ENCODE data around the gene STX11.
"Not testable (repeated sequence)": the region's sequence is repeated elsewhere in the genome, so short reads cannot be mapped to it uniquely, and the experiment has no call there.

Gene STX11

GRCh38 chr6:144149894-144150709, at the start of gene STX11:
Gene STX11 (plus strand): TSS chr6:144150517. CDS start chr6:144186628, 36,111 bp downstream.
- peak; percentile 90 for DNase-seq

- DNase-seq: no peak
Measured at GRCh38 chr6:144103026-144103563, 47.2 kb upstream of the STX11 start.

- no peak for DNase-seq
Measured at GRCh38 chr6:144104488-144104887, 45.8 kb upstream of the STX11 start.

- DNase-seq: peak; percentile 82
Measured at GRCh38 chr6:144104898-144105487, 45.3 kb upstream of the STX11 start.

GRCh38 chr6:144106206-144106605, 44.1 kb upstream of the STX11 start:
- no peak for DNase-seq

- DNase-seq: no peak
Measured at GRCh38 chr6:144110210-144110609, 40.1 kb upstream of the STX11 start.

- DNase-seq: no peak
Measured at GRCh38 chr6:144113366-144113765, 37.0 kb upstream of the STX11 start.

GRCh38 chr6:144115219-144115618, 35.1 kb upstream of the STX11 start:
- DNase-seq: no peak

- DNase-seq: no peak
Measured at GRCh38 chr6:144119376-144119775, 30.9 kb upstream of the STX11 start.

GRCh38 chr6:144122861-144123260, 27.5 kb upstream of the STX11 start:
- DNase-seq: no peak

GRCh38 chr6:144123421-144123820, 26.9 kb upstream of the STX11 start:
- DNase-seq: no peak

- no peak for DNase-seq
Measured at GRCh38 chr6:144123836-144124235, 26.5 kb upstream of the STX11 start.

- no peak for DNase-seq
Measured at GRCh38 chr6:144127097-144127496, 23.2 kb upstream of the STX11 start.

- no peak for DNase-seq
Measured at GRCh38 chr6:144129469-144129868, 20.8 kb upstream of the STX11 start.

GRCh38 chr6:144131248-144131709, 19.0 kb upstream of the STX11 start:
- DNase-seq: peak; percentile 73

GRCh38 chr6:144132167-144132690, 18.1 kb upstream of the STX11 start:
- not testable (repeated sequence) for DNase-seq

- no peak for DNase-seq
Measured at GRCh38 chr6:144133225-144133821, 17.0 kb upstream of the STX11 start.

GRCh38 chr6:144134176-144134575, 16.1 kb upstream of the STX11 start:
- no peak for DNase-seq

- DNase-seq: no peak
Measured at GRCh38 chr6:144134737-144135136, 15.6 kb upstream of the STX11 start.

- DNase-seq: no peak
Measured at GRCh38 chr6:144138542-144138941, 11.8 kb upstream of the STX11 start.

- no peak for DNase-seq
Measured at GRCh38 chr6:144139817-144140216, 10.5 kb upstream of the STX11 start.

GRCh38 chr6:144140867-144141266, 9.4 kb upstream of the STX11 start:
- no peak for DNase-seq

GRCh38 chr6:144141470-144141869, 8.8 kb upstream of the STX11 start:
- DNase-seq: no peak

All from activated CD4-positive, alpha-beta T cell treated with anti-CD3 and anti-CD28 coated beads, Interleukin-2, Interleukin-6, amounts not matched to agents 100 ng/mL and 50 ng/mL, durations not matched to agents 16 hours and 8 hours (primary cell).